ENCODE results near the gene DRC1. TPM values are rescaled to one million over a fixed set of nuclear protein-coding genes. Genes with fewer than 3 reads are reported as not detected.

DRC1 gene
- polyA plus RNA-seq, 3 donors, result 1.6 to 4.6 (median 2.5) TPM

DNA sequence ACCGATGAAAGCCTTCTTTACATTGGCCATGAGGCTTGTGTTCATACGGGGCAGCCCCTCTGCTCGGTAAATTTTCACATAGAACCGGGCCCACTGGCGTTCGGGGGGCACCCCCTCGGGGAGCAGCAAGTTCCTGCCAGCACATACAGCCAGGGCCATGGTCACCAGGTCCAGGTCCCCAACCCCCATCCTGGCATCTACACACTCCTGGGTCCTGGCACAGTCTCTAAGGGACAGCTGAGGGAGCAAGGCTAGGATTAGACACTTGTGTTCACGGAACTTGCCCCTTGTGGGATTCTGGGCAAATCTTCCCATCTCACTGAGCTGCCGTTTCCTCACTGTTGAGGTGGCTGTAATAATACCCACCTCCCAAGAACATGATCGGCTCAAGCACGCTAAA is 81.8 kb downstream of the DRC1 start:
- no peak for DNase-seq (ENCODE audit: extremely low read depth in 1 of 11, low read depth in 9 of 11, low spot score in 4 of 11)

GRCh38 chr2:26483957-26484565 is 82.3 kb downstream of the DRC1 start:
- DNase-seq (ENCODE audit: extremely low read depth in 1 of 11, low read depth in 9 of 11, low spot score in 4 of 11), result no peak

- DNase-seq (ENCODE audit: extremely low read depth in 1 of 11, low read depth in 9 of 11, low spot score in 4 of 11), result no peak
Measured at GRCh38 chr2:26484579-26484978, 82.9 kb downstream of the DRC1 start.

DNA sequence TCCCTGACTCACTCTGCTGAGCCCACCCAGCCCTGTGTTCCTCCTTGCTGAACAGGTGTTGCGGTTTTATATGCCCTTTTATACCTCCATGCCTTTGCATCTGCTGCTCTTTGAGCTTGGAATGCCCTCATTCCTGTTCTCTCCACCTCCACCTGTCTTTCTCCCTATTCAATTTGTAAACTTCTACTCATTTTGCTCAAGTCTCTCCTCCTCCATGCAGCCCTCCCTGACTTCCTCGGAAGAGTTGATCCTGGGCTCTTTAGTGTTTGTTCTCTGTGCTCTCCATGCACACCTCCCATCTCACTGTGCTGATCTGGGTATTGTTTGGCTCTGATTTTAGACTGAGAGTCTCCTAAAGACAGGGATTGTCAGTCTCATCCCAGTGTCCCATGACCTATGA is 83.4 kb downstream of the DRC1 start:
- DNase-seq (ENCODE audit: extremely low read depth in 1 of 11, low read depth in 9 of 11, low spot score in 4 of 11), result no peak

DNA sequence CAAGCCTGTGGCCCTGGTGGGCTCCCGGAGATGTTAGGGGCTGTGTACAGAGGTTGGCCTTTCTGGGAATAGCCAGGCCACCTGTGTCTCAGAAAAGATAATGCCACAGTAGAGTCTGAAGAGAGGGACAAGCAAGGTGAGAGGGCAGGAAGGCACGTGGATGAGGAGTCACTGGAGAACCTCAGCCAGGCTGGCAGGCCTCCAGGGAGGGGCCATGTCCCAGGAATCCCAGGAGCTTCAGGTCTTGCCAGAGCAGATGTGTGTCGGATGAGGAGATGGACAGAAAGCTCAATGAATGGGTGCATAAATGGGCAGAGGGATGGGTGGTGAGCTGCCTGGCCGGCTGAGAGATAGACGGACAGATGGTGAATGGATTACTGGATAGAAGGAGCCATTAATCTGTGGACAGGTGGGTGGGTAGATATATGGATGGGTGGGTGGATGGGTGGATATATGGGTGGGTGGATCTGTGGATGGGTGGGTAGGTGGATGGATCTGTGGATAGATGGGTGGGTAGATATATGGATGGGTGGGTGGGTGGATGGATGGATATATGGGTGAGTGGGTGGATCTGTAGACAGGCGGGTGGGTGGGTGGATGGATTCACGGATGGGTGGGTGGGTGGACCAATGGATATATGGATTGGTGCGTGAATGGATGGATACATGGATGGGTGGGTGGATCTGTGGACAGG is 84.2 kb downstream of the DRC1 start:
- no peak for DNase-seq (ENCODE audit: extremely low read depth in 1 of 11, low read depth in 9 of 11, low spot score in 4 of 11)

DNA sequence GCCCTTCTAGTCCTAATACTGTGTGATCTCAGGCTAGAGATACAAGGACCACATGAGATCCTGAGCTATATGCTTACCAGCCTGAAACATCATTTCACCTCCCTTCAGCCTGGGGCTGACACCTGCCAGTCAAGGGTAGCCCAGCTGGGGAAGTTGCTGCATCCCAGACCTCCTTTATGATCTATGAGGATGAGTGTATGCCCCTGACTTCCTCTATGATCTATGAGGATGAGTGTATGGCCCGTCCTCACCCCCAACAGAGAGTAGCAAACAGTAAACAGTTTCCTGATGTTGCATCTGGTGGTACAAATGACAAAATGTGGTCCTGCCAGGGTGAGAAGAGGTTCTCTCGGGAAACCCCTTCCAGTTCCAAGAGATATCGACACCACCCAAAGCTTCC is 85.1 kb downstream of the DRC1 start:
- no peak for DNase-seq (ENCODE audit: extremely low read depth in 1 of 11, low read depth in 9 of 11, low spot score in 4 of 11)

- no peak for DNase-seq (ENCODE audit: extremely low read depth in 1 of 11, low read depth in 9 of 11, low spot score in 4 of 11)
Measured at GRCh38 chr2:26487192-26487591, 85.5 kb downstream of the DRC1 start.

GRCh38 chr2:26488463-26489212 is 86.9 kb downstream of the DRC1 start:
- no peak for DNase-seq (ENCODE audit: extremely low read depth in 1 of 11, low read depth in 9 of 11, low spot score in 4 of 11)

- no peak for DNase-seq (ENCODE audit: extremely low read depth in 1 of 11, low read depth in 9 of 11, low spot score in 4 of 11)
Measured at GRCh38 chr2:26489213-26489850, 87.6 kb downstream of the DRC1 start.

GRCh38 chr2:26491563-26492167 is 89.9 kb downstream of the DRC1 start:
- DNase-seq (ENCODE audit: extremely low read depth in 1 of 11, low read depth in 9 of 11, low spot score in 4 of 11), result no peak

- no peak for DNase-seq (ENCODE audit: extremely low read depth in 1 of 11, low read depth in 9 of 11, low spot score in 4 of 11)
Measured at GRCh38 chr2:26492749-26493515, 91.2 kb downstream of the DRC1 start.

- no peak for DNase-seq (ENCODE audit: extremely low read depth in 1 of 11, low read depth in 9 of 11, low spot score in 4 of 11)
Measured at GRCh38 chr2:26493566-26493965, 91.8 kb downstream of the DRC1 start.

GRCh38 chr2:26494199-26494598 is 92.5 kb downstream of the DRC1 start:
- no peak for DNase-seq (ENCODE audit: extremely low read depth in 1 of 11, low read depth in 9 of 11, low spot score in 4 of 11)

DNA sequence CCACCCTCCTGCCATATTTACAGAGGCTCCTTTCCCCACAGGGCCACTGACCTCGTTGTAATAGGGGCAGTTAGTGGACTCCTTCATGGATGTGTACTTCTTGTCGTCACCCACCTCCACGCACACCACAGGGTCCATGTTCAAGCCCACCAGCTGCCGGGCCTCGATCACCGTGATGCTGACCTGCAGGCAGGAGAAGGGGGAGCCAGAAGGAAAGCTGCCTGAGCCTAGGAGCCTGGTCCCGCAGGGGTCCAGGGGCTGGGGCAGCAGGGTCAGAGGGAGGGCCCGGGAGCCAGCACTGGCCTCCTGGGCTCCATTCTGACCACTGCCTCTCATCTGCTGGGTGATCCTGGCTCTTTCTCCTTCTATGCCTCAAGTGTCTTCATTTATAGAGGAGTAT is 93.2 kb downstream of the DRC1 start:
- no peak for DNase-seq (ENCODE audit: extremely low read depth in 1 of 11, low read depth in 9 of 11, low spot score in 4 of 11)

- DNase-seq (ENCODE audit: extremely low read depth in 1 of 11, low read depth in 9 of 11, low spot score in 4 of 11), result peak; percentile 22 to 79 (median 51)
Measured at GRCh38 chr2:26495705-26496297, 94.1 kb downstream of the DRC1 start.

- DNase-seq (ENCODE audit: extremely low read depth in 1 of 11, low read depth in 9 of 11, low spot score in 4 of 11), result no peak
Measured at GRCh38 chr2:26500406-26500805, 98.7 kb downstream of the DRC1 start.

GRCh38 chr2:26503231-26503880 is 101.6 kb downstream of the DRC1 start:
- peak; percentile 51 to 74 (median 64) for DNase-seq (ENCODE audit: extremely low read depth in 1 of 11, low read depth in 9 of 11, low spot score in 4 of 11)

DNA sequence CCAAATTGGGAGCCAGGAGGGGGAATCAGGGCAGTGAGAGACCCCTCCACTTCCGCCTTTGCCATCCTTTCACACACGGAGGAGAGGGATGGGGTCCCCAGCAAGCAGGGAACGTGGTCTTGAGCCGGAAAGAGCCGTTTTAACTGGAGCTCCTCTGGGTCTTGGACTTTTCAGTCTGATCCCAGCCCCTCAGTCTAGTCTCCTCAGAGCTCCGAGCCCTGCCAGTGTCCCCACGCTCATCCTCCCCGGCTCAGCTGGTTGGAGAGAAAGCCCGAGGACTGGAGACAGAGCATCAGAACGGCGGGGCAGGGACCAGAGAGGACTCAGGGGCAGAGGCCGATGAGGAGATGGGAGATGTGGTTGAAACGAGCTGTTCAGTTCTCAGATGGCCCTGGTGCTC is 102.3 kb downstream of the DRC1 start:
- DNase-seq (ENCODE audit: extremely low read depth in 1 of 11, low read depth in 9 of 11, low spot score in 4 of 11), result no peak
